CD1c-positive myeloid dendritic cell (primary cell): ENCODE results near the gene DDX24.

ENCODE experiments used
- DNase-seq: peaks from one replicate; pipeline ENCODE4 v3.0.0-alpha.2; 2016; ENCODE audit errors: extremely low spot score

Gene DDX24

DNA sequence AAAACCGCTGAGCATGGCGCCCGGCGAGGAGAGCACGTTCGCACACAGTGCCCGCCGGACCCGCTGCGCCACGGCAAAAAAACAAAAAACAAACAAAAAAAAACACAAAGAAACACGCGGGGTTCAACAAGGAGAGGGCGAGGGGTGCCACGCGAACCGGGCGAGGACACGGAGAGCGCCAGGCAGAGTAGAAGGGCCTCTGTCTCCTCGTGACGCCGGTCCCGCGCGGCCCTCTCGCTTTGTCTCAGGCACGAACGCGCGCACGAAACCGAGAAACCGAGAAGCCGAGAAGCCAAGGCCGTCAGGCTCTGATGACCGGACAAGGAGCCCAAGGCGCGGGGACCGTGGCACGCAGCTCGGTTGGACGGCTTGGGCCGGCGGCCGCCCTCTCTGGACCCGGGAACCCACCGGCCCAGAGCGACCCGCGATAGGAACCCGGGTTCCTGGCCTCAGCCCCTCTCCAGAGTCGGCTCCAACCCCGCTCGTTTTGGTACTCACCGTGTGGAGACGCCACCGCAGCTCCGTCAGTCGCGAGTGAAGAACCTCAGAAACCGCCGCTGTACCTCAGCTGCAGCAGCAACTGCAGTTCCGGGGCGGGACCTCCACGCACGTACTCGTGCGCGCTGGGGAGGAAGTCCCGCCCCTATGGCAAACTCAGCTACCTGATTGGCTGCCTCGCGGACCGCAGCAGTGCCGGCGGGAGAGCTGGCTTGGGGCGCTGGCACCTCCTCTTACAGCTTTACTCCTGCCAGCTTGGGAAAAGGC is at the start of gene DDX24, which contains the start of gene IFI27L1:
TSS of gene DDX24 (minus strand) at position 582 of the 765 bp plus-strand sequence. CDS start 1,460 bp downstream, outside the sequence.
TSS of gene IFI27L1 (plus strand) at position 690 of the 765 bp plus-strand sequence. CDS start 15,628 bp downstream, outside the sequence.
- DNase-seq: peak; percentile 98

- peak; percentile 67 for DNase-seq
Observed at GRCh38 chr14:94129758-94130414, 48.9 kb upstream of the DDX24 start.

GRCh38 chr14:94129111-94129757 is 48.2 kb upstream of the DDX24 start, which contains the start of gene IFI27L2:
IFI27L2 (minus strand) TSS chr14:94129604; CDS start chr14:94129564, 40 bp downstream.
- DNase-seq: peak; percentile 82

- no peak for DNase-seq
Observed at GRCh38 chr14:94128216-94128839, 47.3 kb upstream of the DDX24 start.

GRCh38 chr14:94127330-94127729 is 46.3 kb upstream of the DDX24 start:
- no peak for DNase-seq

GRCh38 chr14:94126800-94127199 is 45.8 kb upstream of the DDX24 start:
- DNase-seq: no peak

GRCh38 chr14:94126419-94126677 is 45.3 kb upstream of the DDX24 start:
- DNase-seq: no peak

DNA sequence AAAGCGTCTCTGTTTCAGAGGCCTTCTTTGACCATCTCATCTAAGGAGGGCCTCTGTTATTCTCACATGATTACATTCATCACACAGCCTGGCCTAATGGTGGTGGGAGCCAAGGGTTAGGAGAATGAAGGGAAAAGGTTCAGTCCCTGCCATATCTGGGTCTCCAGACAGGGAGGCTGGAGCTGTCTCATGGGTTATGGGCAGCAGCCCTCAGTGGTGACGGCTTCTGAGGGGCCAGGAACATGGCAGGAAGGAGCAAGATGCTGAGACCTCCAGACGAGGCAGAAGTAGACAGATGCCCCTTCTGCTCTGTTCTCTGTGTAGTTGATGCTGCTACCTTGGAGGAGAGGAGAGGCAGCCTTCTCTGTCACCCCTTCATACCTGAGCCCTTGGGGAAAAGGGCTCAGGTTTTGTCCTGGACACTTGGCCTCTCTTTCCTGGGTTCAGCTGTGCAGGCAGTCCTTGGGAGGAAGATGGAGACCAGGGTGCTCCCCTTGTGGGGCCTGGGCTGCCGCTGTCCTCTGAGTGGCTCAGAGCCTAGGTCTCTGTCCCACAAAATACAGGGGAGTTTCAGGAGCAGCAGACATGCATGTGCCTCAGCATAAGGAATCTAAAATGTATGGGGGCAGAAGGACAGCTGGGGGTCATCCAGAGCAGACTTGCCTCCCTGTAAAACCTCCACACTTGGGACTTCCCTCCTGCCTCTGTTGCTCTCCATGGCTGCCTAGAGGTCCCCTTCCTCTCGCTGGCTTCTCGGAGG is 44.8 kb upstream of the DDX24 start:
- DNase-seq: no peak

DNA sequence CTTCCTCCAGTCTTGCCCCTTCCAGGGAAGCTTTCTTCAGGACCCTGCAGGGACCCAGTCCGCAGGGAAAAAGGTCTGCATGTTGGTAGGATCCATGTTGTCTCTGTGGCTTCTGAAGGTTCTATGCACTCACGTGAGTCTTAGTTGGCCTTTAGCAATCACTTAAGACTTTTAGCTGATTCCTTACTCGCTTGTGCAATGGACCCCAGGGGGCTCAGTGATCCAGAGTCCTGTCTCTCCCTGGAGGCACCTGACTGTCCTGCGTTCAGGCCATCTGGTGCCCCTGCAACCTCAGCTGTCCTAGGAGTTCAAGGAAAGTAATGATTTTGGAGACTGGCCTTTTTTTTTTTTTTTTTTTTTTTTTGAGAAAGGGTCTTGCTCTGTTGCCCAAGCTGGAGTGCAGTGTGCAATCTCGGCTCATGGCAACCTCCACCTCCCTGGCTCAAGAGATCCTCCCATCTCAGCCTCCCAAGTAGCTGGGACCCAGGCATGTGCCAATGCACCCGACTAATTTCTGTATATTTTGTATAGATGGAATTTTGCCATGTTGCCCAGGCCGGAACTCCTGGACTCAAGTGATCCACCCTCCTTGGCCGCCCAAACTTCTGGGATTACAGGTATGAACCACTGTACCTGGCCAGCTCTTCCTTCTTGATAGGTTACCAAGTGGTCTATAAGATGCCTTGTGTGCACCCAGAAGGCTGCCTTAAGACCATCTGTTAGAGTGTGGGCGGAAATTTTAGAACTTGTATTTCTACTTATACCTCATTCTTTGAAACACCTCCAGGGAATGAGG is 43.8 kb upstream of the DDX24 start:
- no peak for DNase-seq

GRCh38 chr14:94123868-94124267 is 42.9 kb upstream of the DDX24 start:
- DNase-seq: no peak

- no peak for DNase-seq
Observed at GRCh38 chr14:94123296-94123695, 42.3 kb upstream of the DDX24 start.

GRCh38 chr14:94122438-94122837 is 41.4 kb upstream of the DDX24 start:
- DNase-seq: no peak

GRCh38 chr14:94121485-94121884 is 40.5 kb upstream of the DDX24 start:
- DNase-seq: no peak

DNA sequence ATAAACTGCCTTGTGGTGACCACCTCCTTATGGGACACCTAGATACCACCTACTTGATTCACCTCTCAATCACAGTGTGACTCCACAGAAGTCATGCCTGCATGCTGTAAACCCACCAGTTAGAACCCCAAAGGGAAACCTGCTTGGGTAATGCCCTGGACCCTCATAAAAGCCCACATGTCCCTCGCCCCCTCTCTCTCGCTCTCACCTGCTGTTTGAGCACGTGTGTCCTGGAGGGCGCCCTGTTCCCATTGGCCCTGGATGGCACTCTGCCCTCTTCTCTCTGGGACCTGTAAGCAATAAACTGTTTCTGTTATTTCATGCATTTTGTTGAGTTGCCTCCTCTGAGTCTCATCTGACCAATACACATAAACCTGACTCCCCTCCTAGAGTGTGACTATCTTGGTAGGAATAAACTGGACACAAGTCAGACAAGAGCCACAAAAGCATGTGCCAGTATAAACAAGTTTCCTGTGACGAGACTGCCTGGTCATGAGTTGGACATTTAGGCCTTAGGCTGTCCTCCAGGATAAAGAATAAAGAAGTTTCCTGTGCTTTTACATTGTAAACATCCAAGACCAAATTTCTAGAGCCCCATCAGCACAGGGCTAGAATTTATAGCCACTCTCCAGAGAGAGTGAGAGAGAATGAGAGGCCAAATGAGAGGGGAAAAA is 39.8 kb upstream of the DDX24 start:
- no peak for DNase-seq

DNA sequence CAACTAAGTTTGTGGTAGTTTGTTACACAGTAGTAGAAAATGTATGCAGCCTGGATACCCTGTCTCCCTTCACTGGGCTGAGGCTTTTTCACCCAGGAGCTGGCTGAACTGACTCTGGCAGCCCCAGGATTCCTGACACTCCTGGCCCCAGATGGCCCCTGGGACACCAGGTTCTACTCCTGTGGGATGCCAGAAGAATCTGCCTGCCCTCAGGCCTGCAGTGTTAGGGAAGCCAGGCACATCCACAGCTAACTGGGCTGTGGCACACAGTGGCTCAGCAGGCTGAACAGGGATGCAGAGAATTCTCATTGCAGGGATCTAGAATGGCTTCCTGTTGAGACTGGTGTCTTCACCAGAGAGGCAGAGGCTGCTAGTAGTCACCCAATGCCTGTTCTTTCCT is 38.1 kb upstream of the DDX24 start:
- no peak for DNase-seq

GRCh38 chr14:94117856-94118255 is 36.9 kb upstream of the DDX24 start:
- no peak for DNase-seq

DNA sequence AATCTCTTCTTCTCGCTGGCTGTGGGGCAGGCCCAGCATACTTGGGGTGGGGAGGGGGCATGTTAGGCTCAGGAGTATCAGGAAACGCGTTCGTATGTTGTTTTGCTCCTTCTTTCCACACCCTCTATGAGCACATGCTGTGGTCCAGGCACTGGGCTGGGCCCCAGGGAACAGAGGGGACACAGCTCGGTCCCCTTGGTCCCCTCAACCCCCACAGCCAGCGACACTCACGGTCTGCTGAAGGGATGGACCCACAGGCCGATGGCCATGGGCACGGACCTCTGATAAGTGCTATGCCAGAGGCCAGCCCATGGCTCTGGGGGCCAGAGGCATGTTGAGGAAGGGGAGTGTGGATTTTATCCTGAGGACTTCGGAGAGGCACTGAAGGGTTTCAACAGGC is 35.7 kb upstream of the DDX24 start:
- no peak for DNase-seq

DNA sequence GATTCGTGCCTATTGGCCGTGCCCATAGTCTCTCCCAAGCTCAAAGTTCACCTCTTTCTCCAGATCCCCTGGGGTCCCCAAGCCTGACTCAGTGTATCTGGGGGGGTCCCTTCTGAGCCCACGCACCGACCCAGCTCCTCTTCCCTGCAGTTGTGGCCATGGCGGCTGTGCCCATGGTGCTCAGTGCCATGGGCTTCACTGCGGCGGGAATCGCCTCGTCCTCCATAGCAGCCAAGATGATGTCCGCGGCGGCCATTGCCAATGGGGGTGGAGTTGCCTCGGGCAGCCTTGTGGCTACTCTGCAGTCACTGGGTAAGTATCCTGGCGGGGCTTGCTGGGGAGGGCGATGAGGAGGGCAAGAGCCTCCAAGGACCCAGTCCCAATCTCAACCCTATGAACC is 34.6 kb upstream of the DDX24 start:
- DNase-seq: no peak

DNA sequence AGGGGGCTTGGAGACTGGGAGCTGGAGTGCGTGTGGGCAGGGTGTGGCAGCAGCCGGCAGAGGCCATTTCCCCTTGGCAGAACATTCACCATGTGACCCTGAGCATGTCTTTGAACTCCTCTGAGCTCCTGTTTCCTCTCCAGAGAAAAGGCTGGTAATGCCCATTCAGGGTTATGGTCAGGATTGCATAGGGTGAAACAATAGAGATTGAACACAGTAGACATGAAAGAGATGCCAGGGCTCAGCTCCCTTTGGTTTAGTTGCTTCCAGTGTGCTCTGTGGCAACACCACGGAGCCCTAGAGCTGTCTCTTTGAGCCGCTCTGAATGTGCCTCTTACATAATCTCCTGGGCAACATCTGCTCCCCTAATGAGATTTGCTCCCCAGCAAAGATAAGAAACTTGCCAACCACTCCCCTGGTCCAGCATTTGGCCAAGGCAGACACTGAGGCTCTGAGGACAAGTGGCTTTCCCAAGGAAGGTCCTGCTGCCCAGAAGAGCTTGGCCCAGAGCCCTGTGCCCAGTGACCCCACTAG is 34.1 kb upstream of the DDX24 start:
- DNase-seq: peak; percentile 7

- no peak for DNase-seq
Observed at GRCh38 chr14:94114589-94115057, 33.6 kb upstream of the DDX24 start.
